Right renal cortex interstitium (tissue), 3 donors: ENCODE data around the gene IGSF3. TPM values are rescaled to one million over a fixed set of nuclear protein-coding genes. Genes with fewer than 3 reads are reported as not detected.

Source experiments
- DNase-seq, 3 donors: peaks; one replicate each; pipeline ENCODE4 v3.0.0-alpha.2; 2013; ENCODE audit warnings: low read depth in 3 of 3, low spot score in 2 of 3
- polyA plus RNA-seq, 3 donors: library from polyadenylated mRNA; unstranded; fragments of 120-200 nt; gene quantifications; one replicate each; pipeline ENCODE4 v1.2.1, GENCODE V29; 2013; ENCODE audit not compliant: insufficient read length in 3 of 3

IGSF3 gene
- polyA plus RNA-seq, 3 donors, result 28.7 to 30.4 (median 29.7) TPM

DNA sequence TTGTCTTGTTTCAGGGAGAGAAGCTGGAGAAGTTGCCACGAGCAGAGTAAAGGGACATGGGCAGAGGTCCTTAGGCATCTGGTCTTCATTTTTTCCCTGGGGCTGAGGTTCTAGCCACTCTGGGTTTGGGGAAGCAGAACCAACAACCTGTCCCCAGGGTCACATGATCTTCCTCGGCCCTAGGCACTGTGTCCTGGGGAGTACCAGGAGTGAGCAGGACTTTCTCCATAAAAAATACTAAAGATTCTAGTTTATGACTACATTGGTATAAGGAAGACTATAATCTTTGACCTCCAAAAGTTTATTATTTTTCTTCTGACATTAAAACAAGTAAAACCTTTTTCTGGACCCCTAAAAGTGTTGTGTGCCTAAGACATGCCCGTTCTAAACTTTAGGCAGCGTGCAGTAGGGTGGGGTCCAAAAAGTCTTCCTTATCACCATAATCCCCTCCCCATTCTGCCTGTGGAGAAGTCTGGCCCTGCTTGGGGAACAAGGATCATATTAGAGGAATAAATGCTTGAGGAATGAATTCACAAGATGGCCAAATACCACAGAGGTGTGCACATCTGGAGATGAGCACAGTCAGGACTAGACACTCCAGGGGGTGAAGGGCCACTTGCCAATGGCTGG, 19.3 kb upstream of the IGSF3 start:
- no peak for DNase-seq

- DNase-seq, result no peak
These were observed 18.6 kb upstream of the IGSF3 start for GRCh38 chr1:116686175-116686574.

- DNase-seq, result no peak
These were observed 17.0 kb upstream of the IGSF3 start for GRCh38 chr1:116684575-116684974.

DNA sequence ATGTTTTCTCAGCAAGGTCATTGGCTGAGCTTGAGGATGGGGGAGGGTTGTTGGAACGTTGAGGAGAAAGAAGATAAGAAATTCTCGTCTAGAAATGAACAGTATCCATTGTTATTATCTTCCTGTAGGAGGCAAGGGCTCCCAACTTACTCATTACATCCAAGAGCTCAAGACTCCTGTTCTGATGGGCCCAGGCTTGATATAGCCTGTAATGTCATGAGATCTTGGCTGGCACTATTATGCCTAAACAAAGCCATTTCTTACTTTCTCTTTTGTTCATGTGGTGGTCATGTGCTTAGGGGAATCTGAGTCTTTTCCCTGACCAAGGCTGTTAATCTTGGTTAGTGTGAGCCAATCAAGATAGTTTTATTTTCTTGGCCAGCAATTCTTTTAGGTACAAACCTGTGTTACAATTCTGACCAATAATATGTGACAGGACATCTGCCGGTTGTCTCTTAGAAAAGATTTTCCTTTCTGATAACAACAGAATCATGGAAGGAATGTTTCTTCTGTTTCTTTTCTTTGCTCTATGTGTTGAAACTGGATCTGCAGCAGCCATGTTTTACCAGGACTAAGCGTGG, 15.2 kb upstream of the IGSF3 start:
- no peak for DNase-seq

DNA sequence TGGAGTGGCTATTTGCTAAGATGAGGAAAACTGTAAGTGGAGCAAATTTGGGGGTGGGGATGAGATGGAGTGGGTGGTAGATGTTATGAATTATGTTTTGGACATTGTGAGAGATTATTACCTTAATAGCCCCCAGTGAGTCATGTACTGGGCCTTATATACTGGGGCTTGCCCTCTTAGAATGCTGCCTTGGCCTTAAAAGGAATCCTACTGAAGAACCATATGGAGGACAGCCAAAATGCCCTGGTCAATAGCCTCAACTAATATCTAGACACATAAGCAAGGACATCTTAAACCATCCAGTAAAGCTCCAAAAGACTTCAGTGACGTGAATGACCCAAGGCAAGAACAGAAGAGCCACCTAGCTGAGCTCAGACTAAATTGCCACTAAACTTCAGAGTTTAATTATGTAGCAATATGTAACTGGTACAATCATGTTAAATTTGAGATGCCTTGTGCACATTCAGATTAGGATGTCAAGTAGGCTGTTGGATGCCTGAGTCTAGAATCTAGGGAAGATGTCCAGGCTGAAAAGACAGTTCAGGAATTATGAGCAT, 13.9 kb upstream of the IGSF3 start:
- DNase-seq, result no peak

DNA sequence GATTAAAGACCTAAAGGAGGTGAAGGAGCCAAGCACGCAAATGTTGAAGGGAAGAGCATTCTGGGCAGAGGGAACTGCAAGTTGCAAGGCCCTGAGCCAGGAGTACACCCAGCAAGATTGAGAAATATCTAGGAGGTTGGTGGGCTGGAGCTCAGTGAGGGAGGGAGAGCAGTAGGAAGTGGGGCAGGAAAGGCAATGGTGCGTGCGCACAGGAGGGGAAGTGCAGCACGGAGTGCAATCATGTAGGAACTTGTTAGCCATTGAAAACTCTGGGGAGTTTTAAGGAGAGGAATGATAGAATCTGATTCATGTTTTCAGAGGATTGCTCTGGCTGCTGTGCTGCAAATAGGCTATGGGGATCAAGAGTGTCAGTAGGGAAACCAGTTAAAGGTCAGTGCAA, 13.2 kb upstream of the IGSF3 start:
- no peak for DNase-seq

DNA sequence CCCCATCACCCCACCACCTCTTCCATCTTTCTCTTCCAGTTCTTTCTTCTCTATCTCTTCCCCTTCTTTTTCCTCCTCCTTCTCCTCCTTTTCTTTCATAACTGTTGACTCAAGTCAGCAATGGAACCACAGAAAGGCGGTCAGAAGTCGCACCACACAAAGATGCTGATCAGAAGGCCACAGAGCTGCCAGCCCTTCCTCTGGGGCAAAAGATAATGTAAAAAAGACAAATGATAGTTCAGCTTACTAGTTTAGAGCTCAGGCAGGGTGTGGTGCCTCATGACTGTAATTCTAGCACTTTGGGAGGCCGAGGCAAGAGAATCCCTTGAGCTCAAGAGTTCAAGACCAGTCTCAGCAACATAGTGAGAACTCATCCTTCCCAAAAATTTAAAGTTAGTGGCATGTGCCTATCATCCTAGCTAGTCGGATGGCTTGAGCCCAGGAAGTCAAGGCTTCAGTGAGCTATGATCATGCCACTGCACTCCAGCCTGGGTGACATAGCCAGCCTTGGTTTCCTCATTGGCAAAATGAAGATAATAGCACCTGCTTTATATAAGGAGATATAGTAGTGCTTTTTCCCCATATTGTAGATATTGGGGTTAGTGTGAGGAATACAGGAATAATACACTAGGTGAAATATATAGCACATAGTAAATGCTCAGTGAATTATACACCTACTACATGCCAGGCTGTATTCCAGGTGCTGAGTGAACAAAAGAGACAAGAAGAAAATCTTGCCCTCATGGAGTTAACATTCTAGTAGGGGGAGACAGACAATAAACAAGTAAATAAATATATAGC, 12.5 kb upstream of the IGSF3 start:
- DNase-seq, result no peak

GRCh38 chr1:116679091-116679827, 11.7 kb upstream of the IGSF3 start:
- DNase-seq, result no peak

DNA sequence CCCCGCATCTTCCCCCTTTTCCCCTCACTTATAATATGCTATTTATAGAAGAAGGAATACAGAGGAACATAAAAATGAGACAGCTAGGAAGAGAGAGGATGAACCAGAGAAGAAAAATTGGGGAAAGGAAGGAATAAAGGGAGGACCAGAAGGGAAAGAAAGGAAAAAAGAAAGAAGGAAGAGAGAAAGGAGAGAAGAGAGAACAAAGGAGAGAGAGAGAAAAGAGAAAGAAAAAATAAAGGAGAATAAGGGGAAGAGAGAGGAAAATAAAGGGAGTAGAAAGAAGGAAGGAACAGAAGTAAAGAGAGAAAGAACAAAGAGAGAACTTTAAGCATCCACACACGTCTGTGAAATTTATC, 11.2 kb upstream of the IGSF3 start:
- no peak for DNase-seq

GRCh38 chr1:116677474-116678062, 10.0 kb upstream of the IGSF3 start:
- DNase-seq, result no peak

DNA sequence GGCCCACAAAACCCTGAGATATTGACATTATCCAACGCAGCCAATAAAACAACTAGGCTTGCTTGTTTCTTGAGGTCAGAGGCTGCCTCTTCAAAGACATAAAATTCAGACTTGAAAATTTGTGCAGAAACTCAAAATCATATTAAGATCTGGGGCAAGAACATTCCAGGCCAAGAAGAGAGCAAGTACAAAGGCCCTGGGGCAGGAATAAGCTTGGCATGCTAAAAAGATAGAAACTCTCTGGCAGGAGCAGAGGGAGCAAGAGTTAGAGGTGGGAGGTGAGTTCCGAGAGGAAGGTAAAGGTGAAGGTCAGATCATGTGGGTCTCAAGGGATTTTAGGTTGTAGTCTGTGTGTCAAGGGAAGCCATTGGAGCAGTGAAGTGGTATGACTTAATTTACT, 8.8 kb upstream of the IGSF3 start:
- no peak for DNase-seq

- DNase-seq, result no peak
These were observed 7.2 kb upstream of the IGSF3 start for GRCh38 chr1:116674751-116675150.

DNA sequence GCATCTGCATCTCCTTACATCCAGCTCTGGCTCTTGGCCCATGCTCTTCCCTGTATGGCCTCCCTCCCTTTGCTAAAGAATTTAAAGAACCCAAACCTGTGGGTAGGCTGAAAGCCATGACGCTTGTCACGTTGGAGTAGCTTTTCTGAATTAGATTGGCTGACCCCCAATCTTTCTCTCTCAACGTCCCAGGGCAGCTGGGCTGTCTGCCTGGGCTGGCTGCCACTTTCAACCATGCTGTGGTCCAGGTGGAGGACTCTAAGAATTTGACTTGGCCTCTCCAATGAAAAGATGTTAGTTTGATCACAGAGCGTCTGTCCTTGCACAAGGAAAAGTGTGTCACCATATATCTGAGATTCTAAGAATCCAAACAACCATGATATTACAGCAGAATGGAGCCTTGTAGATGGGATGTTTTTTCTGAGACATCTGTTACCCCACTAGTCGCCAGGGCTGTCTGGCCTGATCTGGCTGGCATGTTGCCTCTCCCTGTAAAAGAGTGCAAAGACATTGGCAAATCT, 6.5 kb upstream of the IGSF3 start:
- DNase-seq, result no peak

DNA sequence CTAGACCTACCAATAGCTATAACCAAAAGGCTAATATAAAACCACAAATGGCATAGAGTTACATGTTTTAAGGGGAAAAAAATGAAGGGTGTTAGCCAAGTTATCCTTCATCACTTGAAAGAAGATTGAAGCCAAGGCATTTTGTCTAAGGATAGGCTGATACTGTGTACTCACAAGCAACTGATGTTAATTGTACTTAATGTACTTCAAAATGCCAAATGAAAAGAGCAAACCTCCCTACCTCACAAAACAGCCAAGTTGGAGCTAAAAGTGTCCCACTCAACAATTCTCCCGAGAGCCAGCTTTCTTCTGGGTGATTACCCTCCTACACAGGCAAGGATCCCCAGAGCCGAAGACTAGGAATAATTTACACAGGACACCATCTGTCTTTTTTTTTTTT, 4.4 kb upstream of the IGSF3 start:
- DNase-seq, result no peak

DNA sequence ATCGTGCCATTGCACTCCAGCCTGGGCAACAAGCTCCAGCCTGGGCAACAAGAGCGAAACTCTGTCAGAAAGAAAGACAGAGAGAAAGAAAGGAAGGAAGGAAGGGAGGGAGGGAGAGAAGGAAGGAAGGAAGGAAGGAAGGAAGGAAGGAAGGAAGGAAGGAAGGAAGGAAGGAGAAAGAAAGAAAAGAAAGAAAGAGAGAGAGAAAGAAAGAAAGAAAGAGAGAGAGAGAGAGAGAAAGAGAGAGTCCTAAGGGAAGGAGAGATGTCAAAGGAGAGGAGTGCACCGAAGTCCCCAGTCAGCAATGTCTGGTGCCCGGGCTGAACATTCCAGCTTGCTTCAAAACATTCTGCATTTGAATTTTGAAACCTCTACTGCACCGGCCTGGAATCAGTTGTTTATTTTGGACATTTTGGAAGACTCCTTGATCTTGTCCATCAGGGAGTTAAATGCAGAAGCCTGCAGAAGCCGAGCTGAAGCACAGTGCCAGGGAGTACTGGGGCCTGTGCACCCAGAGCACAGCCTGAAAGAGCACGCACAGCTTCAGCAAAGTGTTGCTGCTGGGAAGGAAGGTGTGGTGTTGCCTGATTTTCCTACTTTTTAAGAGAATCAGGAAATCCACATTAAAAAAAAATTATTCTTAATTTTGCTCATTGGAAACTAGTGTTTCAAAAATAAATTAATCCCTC, 3.7 kb upstream of the IGSF3 start:
- DNase-seq, result no peak

DNA sequence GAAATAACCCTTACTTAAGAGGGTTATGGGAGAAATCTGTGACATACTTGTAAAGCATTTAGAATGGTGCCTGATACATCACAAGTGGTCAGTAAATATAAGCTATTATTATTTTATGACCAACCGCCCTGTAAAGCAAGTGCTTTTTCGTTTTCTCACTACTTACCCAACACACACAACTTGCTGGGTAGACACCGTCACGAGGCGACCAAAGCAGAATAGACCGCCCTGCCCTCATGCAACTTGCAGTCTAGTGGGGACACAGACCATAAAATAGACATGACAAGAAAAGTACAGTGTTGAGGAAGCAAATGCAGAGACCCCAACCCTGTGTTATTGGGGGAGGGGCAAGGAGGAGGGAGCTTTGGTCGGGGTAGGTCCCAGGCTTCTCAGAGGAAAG, 744 bp upstream of the IGSF3 start:
- no peak for DNase-seq

- no peak for DNase-seq
These were observed 407 bp downstream of the IGSF3 start for GRCh38 chr1:116667078-116667574.

GRCh38 chr1:116666187-116667077, 1.1 kb downstream of the IGSF3 start:
- no peak for DNase-seq

GRCh38 chr1:116664978-116665371, 2.6 kb downstream of the IGSF3 start:
- DNase-seq, result no peak
